CMK (cell line): ENCODE data around the gene EBF3.

Source experiments
- DNase-seq: peaks from one replicate; pipeline ENCODE4 v3.0.0-alpha.2; 2010; ENCODE audit warnings: low read depth

Gene EBF3, protein sequence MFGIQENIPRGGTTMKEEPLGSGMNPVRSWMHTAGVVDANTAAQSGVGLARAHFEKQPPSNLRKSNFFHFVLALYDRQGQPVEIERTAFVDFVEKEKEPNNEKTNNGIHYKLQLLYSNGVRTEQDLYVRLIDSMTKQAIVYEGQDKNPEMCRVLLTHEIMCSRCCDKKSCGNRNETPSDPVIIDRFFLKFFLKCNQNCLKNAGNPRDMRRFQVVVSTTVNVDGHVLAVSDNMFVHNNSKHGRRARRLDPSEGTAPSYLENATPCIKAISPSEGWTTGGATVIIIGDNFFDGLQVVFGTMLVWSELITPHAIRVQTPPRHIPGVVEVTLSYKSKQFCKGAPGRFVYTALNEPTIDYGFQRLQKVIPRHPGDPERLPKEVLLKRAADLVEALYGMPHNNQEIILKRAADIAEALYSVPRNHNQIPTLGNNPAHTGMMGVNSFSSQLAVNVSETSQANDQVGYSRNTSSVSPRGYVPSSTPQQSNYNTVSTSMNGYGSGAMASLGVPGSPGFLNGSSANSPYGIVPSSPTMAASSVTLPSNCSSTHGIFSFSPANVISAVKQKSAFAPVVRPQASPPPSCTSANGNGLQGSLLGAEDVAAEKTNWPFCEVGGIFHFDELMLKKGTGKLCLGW

DNA sequence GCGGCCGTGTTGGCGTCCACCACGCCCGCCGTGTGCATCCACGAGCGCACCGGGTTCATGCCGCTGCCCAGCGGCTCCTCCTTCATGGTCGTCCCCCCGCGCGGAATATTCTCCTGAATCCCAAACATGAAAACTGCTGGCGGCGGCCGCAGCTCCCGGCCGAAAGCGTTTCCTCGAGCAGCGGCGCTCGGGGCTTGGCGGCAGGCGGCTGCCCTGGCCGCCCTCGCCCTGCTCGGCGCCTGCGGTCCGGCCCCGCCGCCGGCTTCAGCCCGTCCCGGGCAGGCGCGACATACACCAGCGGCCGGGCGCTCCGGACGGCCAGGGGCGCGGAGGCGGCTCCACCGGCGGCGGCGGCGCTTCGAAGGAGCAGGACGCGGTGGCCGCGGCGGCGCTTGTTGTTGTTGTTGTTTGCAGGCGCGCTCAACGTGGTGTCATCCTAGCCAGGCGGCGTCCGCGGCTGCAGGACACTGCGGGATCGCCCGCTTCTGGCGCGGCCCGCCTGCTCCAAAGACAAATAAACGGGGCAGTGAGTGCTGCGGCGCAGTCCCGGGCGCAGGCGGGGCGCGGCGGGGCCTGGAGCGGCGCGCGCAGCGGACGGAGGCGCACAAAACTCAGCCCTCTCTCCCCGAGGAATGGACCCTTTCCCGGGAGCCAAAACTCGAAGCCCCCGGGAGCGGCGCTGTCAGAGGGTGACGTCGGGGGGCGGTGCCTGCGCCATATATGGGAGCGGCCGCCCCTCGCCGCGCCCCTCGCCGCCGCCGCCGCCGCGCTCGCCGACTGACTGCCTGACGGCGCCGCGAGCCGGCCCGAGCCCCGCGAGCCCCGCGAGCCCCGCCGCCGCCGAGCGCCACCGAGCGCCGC, at the start of gene EBF3:
TSS of gene EBF3 (minus strand) at position 634 of the 861 bp plus-strand sequence. CDS start at position 128, 506 bp downstream.
- no peak for DNase-seq

DNA sequence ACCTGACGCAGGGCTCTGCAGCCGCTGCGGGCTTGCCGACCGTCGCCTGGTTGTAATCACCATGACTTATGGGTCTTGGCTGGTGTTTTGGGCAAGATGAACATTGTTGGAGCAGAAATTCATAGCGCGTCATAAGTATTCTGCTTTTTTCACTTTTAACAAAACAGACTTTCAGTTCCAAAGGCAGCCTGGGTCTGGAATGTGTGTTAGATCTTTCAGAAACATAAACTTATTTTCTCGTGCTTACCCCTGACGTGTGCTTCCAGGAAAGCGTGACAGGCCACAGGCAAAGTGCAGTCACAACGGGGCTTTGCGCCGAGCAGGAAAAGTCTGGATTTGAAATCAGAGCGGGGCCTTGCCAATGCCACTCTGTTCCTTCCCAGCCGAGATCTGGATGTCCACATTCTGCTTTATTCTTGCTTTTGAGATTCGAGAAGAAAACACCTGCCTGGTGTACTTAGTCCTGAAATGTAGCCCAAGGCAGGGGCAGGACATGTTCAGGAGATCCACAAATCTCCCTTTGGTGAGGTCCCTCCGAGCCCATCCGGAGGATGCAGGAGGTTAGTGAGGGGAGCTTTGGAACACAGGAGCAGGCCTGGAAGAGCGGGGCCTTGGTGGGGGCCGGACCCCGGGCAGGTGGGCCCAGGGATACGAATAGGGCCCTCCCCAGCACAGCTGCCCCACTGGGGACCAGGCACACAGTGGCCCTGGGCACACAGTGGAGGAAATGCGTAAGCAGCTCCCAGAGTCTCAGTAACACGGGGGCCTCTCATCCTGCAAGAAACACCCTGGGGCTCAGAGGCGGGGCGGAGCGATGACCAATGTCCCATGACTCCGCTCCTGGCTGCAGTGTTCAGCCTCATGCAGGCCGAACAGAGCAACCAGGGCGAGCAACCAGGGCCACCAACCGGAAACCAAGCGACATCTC, 49.5 kb upstream of the EBF3 start:
- DNase-seq: no peak

DNA sequence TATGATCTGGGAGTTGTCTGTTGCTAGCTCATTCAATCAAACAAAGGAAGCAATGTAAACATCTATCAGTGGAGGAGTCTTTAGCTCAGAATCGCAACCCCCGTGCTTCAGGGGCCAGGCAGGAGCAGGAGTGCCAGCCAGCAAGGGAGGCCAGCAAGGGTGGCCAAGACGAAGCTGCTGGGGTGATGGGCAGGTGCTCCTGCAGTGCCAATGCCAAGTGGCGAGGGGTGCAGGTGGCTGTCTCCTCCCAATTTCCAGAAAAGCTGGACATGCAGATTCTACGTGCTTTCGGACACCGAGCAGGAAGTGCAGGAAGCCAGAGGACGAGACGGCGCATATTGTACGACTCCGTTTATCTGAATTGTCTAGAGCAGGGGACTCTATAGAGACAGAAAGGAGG, 48.1 kb upstream of the EBF3 start:
- no peak for DNase-seq

DNA sequence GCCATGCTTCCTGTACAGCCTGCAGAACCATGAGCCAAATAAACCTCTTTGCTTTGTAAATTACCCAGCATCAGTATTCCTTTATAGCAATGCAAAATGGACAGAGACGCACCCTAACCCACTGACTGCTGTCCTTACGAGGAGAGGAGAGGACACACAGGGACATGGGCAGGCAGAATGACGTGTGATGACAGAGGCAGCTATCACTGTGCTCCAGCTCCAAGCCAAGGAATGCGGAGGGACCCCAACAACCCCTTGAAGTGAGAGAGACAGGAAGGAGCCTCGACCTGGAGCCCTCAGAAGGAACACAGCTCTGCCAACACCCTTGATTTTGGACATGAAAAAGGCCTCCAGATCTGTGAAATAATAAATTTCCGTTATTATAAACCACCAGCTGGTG, 46.6 kb upstream of the EBF3 start:
- no peak for DNase-seq

DNA sequence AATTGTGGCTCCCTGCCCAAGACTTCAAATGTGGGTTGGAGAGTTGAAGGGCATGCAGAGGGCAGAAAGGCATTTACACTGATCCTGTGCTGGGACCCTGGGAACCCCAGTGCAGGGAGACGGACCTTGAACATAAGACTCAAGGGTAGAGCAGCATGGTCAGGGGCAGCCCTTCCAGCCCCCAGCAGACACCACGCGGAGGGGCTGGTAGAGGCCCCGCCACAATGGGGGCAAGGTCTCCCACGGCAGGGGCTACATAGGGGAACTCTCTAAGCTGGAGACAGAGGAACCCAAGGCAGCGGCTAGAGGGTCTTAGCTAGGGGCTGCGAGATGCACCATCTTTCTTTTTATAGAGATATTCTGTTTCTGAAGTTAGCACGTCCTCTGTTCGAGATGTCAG, 45.2 kb upstream of the EBF3 start:
- DNase-seq: no peak

DNA sequence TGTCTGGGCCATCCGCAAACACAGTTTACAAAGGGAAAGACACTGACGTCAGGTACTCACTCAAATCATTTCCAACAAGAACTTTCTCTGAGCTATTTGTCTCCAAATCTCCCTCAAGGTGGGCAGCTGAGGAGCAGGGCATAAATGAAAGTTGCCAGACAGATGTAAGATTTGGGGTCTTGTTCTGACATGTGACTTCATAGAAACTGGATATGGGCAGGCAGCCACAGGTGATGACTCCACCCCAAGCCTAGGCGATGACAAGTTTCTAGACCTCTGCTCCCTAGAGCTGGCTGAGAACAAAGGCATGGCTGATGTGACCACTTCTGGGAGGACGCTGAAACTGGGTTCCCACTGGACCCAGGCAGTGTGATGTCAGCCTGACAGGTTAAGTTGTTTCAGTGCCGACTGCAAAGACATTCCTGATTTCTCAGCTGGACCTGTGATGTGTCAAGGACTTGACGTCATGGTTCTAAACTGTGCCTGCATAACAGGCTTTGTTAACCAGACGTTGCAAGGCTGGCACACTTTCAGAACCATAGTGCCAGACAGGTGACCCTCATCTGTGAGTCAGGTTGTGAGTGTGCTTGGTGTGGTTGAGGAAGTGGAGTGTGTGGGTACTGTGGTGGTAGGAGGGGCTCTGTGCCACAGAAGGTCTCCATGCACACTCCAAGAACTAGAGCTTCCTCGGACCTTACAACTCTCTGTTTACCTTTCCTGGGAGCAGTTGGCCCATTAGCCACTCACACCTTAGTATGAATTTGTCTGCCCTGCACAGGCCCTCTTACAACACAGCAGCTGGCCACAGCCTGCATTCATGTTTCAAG, 39.9 kb upstream of the EBF3 start:
- no peak for DNase-seq

DNA sequence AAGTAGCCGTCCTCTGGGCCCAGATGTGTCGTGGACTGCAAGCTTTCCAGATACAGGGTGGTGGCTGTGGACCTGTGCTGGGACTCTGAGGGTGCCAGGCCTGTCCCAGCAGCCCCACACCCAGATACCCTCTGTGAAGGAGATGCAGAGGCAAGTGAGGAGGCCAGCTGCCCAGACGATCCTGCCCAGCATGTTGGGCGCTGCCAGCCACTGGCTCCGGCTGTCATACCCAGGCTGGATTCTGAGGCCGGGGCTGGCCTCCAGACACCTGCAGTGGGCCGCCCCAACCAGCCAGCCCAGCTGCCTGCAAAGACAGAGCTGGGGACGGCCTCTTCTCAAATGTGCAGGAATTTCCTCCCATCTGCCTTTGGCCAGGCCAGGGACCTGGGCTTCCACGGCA, 39.1 kb upstream of the EBF3 start:
- no peak for DNase-seq

DNA sequence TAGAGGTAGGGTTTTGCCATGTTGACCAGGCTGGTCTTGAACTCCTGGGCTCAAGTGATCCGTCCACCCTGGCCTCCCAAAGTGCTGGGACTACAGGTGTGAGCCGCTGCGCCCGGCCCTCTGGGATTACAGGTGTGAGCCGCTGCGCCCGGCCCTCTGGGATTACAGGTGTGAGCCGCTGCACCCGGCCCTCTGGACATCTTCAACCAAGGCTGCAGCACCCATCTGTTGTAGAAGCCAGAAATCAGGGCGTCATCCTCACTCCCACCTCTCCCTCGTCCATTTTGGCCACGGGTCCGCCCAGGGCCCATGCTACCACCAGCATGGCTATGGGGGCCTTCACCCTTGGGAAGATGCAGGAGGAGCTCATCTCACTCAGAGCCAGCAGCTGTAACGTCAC, 38.5 kb upstream of the EBF3 start:
- no peak for DNase-seq

DNA sequence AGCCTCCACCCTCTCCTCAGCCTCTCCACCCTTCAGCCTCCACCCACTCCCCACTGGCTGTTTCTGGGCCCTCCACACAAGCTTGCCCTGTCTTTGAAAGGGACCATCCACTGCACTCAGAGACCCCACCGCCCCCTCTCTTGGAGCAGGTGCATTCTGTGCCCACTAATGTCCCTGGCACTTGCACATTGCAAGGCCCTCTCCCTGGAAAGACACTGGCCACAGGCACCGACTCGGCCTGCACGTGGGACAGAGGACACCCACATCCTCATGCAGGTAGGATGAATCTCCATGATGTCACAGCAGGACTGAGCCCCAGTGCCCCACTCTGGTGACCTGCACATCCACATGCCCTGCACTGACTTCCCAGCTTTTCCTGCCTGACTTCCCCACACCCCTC, 36.8 kb upstream of the EBF3 start:
- DNase-seq: no peak

DNA sequence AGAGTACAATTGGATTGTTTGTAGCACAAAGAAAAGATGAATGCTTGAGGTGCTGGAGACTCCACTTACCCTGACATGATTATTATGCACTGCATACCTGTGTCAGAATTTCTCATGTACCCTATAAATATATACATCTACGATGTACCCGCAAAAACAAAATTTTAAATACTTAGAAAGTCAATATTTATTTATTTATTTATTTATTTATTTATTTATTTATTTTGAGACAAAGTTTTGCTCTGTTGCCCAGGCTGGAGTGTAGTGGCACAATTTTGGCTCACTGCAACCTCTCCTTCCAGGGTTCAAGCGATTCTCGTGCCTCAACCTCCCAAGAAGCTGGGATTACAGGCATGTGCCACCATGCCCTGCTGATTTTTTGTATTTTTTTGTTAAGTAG, 35.1 kb upstream of the EBF3 start:
- DNase-seq: no peak

DNA sequence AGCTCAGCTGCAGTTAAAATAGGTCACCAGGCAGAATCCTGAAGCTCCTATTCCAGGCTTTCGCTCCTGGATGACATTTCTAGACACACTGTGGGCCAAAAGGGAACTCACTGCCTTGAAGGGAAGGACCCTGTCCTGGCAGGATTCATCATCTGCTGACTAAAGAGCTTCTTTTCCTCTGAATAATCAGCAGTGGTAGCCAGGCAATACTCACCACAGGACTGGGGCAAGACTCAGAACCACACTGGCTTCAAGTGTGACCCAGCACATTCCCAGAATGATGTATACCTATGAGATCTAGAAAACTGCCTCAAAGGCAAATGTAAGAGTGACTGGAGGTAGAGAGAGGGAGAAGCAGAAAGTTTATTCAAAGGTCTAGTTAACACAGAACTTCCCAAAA, 29.5 kb upstream of the EBF3 start:
- DNase-seq: no peak

DNA sequence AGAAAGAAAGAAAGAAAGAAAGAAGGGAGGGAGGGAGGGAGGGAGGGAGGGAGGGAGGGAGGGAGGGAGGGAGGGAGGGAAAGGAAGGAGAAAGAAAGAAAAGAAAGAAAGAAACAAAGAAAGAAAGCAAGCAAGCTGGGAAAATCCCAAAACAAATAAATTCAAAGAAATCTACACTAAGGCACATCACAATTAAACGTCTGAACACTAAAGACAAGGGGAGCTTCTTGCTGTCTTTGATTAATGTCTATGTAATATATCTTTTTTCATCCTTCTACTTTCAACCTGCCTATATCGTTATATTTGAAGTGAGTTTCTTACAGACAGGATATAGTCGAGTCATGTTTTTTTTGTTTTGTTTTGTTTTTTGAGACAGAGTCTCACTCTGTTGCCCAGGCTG, 28.3 kb upstream of the EBF3 start:
- no peak for DNase-seq

DNA sequence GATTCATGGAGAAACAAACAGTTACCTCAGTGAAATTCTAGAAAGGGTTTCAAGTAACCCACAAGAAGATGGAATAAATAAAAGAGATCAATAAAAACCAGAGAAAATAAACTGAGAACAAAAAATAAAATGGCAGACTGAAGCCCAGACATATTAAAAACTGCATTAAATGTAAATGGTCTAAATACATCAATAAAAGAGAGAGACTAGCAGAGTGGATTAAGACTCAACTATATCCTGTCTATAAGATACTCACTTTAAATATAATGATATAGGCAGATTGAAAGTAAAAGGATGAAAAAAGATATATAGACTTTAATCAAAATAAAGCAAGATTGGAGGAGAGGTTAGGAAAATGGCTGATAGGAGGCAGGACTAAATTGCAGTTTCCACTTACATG, 18.8 kb upstream of the EBF3 start:
- DNase-seq: no peak

DNA sequence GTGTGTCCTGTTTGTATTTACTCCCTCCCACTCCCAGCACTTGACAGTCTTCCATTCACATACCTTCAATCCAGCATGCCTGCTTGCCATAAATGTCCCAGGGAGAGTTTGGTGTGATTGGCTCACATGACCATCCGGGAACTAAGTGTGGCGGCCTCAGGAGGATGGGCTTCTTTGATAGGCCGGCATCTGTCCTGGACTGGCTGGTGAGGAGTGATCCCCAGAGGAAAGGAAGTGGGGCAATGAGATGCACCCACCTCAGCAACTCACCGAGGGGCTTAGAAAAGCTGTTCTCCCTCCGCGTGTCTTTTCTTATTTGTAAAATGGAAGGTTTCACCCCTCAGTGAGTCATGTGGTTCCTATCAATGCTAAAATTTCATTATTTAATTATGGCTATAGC, 14.9 kb upstream of the EBF3 start:
- no peak for DNase-seq

DNA sequence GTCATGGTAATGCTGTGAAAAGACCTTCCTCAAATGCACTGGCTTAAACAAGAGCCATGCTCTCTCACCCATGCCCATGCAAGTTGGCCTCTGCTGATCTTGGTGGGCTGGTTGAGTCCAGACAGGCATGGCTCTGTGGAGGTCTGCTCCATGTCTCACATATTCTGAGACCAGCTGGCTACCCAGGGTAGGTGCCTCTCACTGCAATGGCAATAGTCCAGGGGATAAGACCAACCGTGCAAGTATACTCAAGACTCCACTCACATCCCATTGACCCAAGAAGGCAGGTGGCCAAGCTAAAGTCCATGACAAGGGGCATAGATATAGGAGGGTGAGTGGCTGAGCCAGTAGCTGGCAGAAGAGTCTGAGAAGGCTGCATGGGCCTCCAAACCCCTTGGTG, 14.2 kb upstream of the EBF3 start:
- no peak for DNase-seq

DNA sequence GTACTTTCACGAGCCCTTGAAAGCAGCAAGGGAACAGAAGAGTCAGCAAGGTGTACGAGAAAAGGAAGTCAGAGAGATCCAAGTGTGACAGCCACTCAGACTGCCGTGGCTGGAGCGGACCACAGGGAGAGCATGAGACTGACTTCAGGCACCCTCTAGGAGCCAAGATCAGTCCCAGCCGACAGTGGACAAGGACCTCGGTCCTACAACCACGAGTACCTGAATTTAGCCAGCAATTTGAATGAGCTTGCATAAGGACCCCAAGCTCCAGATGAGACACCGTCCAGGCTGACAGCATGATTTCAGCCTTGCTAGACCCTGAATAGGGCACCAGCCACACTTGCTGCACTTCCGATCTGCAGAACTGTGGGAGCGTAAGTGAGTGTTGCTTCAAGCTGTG, 13.7 kb upstream of the EBF3 start:
- DNase-seq: no peak

DNA sequence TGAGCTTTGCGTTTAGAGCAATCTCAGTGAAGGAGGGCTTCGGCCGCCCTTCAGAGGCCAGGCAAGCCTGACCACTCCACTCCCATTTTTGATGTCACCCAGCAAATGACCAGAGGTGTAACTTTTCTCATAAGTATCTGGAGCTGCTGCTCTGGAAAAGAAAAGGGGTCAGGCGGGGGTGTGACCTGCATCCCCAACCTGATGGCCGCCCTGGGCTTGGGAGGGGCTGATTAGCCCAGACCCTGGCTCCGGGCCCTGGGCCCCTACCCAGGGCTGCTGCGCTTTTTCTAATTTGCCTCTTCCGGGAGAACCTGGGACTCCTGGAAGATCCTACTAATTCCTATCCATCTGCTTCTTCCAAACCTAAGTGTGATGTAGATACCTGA, 9.6 kb upstream of the EBF3 start:
- DNase-seq: no peak

DNA sequence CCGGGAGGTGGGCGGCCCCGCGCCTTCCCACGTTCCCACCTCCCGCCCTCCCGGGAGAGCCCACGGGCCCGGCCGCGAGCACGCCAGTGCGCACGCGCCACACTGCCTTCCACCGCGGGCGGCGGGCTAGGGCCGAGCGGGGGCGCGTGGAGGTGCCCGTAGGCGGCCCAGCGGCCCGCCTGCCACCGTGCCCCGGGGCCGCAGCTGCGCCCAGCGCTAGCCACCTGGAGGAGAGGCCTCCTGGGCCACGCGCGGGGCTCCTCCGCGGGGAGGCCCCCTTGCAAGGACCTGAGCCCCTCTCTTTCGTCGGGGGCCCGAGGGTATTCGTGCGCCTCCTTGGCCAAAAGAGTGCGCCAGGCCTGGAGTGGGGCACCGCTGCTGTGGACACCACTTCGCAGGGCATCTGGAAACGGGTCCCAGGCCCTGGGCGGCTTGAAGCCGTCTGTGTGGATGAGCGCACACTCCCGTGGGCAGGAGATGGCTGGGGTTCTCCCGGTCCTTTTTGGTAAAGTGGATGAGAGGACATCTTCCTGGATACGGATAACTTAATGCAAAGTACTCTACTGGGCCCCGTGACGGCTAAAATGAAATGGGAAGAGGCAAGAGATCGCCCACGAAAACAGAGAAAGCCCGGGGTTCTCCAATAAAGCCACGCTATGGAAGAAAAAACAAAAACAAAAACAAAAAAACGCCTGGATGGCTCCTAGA, 9.0 kb upstream of the EBF3 start:
- no peak for DNase-seq

DNA sequence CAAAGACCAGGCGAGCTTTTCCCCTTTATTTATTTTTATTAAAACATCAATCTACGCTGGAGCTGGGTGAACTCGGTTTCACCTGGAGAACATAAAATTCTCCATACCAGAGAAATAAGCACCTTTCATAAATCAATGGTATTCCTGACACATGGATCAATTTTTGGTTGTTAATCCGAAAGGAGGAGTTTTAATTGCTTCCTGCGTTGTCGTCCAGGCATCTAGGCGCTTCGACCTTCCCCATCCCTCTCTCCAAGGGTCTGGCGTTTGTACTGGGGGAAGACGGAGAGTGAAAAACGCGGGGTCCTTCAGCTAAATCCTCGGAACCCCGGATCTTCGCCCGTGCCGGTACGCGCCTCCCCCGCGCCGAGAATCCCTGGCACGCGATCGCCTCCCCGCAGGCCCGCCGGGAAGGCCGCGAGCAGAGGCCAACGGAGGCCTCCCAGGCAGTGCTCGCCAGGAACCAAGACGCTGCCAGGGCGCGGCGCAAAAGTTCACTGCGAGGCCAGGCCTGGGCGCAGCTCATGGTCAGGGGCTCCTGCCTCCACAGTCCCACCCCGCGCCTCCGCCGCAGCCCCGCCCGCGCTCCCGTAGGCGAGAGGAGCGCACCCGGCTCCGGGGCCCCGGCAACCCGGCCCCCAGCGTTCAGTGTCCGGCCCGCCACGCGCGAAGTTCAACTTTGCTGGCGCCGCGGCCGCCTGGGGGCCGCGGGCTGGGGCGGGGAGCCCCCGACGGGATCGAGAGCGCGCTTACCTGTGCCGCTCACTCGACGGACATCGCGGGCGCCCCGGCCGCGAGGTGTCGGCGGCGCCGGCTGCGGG, 8.3 kb upstream of the EBF3 start:
- no peak for DNase-seq
